ENCODE measurements around the gene ANO2. TPM values are rescaled to one million over a fixed set of nuclear protein-coding genes. Genes with fewer than 3 reads are reported as not detected.

The ANO2 gene
- total RNA-seq, 1 experiment from 2014 or later, result 2.3 TPM

- Histone ChIP-seq H3K4me3 (no peak overlapping the region), H3K27me3 (no peaks in the 10 kb centered on the region), H3K4me1 (peaks cover 47% of the 10 kb centered on the region), H3K36me3 (no peaks in the 10 kb centered on the region), H3K9me3 (replicated peaks) (no peaks in the 10 kb centered on the region), H3K27ac (no peak overlapping the region)
- DNase-seq, result peak in 1 of 2 experiments; percentile 27
These were observed 426.3 kb downstream of the ANO2 start for GRCh38 chr12:5518584-5519365.

- H3K4me1 ChIP-seq, result peaks cover 39% of the 10 kb centered on the region
- no peaks in the 10 kb centered on the region for H3K27me3 ChIP-seq
- no peak overlapping the region for H3K4me3 ChIP-seq
- peak; percentile 84 to 88 for DNase-seq
- peak overlapping the region; percentile 40 for H3K27ac ChIP-seq
- H3K9me3 ChIP-seq (replicated peaks), result no peaks in the 10 kb centered on the region
- H3K36me3 ChIP-seq, result no peaks in the 10 kb centered on the region
These were observed 428.5 kb downstream of the ANO2 start for GRCh38 chr12:5516371-5517241.

GRCh38 chr12:5515458-5515857 is 429.6 kb downstream of the ANO2 start:
- no peaks in the 10 kb centered on the region for H3K27me3 ChIP-seq
- no peak for DNase-seq
- peaks cover 41% of the 10 kb centered on the region for H3K4me1 ChIP-seq
- no peaks in the 10 kb centered on the region for H3K9me3 ChIP-seq (replicated peaks)
- H3K36me3 ChIP-seq, result no peaks in the 10 kb centered on the region
- no peak overlapping the region for H3K4me3 ChIP-seq
- H3K27ac ChIP-seq, result no peak overlapping the region

DNA sequence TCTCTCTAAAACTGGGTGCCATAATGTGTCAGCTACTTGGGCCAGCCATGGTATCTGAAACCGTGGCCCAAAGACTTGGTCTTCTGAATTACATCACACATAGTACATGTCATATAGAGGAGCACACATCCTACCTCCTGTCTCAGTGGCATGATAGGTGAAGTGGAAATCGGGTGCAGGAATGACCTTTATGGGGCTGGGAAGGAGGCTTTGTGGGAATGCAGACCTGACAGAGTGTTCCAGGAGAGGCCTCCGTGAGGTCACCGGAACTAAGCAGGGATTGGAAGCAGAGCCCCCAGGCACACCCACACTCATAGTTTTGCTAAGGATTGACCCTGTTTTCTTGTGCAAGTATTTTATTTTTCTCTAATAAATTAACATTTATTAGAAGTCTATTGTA is 430.5 kb downstream of the ANO2 start:
- Histone ChIP-seq H3K36me3 (no peaks in the 10 kb centered on the region), H3K27ac (no peak overlapping the region), H3K27me3 (no peaks in the 10 kb centered on the region), H3K9me3 (replicated peaks) (no peaks in the 10 kb centered on the region), H3K4me1 (peaks cover 41% of the 10 kb centered on the region), H3K4me3 (no peak overlapping the region)
- DNase-seq, result no peak

DNA sequence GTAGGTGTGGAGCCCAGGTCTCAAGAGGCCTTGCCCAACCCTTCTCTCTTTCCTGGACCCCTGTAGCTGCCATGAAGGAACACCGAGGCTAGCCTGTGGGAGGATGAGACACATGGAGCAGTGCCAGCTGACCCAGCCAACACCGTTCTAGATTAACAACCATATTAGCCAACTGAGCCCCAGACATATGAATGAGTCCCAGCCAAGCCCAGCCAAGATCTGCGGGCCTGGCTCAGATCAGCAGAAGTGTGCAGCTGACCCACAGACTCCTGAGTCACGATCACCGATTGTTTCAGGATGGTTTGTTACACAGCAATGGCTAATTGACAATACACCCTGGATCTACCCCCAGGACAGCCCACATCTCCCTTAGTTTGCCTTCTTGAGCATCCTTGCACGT is 431.0 kb downstream of the ANO2 start:
- Histone ChIP-seq H3K36me3 (no peaks in the 10 kb centered on the region), H3K9me3 (replicated peaks) (no peaks in the 10 kb centered on the region), H3K27me3 (no peaks in the 10 kb centered on the region), H3K27ac (no peak overlapping the region), H3K4me3 (no peak overlapping the region), H3K4me1 (peaks cover 41% of the 10 kb centered on the region)
- DNase-seq, result no peak

DNA sequence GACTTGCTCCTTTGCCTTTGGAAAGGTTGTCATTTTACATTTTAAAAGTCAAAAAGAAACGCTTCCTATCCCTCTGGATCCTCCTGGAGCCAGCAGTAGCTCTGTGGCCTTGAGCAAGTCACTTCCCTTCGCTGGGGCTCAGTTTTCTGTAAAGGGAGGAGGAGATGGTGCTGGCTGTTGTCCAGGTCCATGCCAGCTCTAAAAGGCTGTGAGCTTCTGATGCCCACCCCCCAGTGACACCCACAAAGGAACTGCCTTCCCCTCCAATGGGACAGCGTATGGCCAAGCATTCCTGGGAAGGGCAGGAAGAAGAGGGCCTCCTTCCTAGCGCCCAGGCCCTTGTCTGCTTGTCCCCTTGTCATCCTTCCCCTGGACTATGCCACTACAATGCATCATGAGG is 431.7 kb downstream of the ANO2 start:
- DNase-seq, result no peak
- Histone ChIP-seq H3K9me3 (replicated peaks) (no peaks in the 10 kb centered on the region), H3K4me3 (no peak overlapping the region), H3K27me3 (no peaks in the 10 kb centered on the region), H3K4me1 (peaks cover 41% of the 10 kb centered on the region), H3K27ac (no peak overlapping the region), H3K36me3 (no peaks in the 10 kb centered on the region)

Other genes starting within 250 kb of the ANO2 start
- 0.35 and 0.73 TPM in 2 replicates for gene VWF, start 179.4 kb upstream of the ANO2 start, total RNA-seq (2014; rRNA removed; shearing (Covaris generic))

Data from SJCRH30 (cell line).